ENCODE data around the gene RBM20.
"Not testable (repeated sequence)": the region's sequence is repeated elsewhere in the genome, so short reads cannot be mapped to it uniquely, and the experiment has no call there.

RBM20 gene

DNA sequence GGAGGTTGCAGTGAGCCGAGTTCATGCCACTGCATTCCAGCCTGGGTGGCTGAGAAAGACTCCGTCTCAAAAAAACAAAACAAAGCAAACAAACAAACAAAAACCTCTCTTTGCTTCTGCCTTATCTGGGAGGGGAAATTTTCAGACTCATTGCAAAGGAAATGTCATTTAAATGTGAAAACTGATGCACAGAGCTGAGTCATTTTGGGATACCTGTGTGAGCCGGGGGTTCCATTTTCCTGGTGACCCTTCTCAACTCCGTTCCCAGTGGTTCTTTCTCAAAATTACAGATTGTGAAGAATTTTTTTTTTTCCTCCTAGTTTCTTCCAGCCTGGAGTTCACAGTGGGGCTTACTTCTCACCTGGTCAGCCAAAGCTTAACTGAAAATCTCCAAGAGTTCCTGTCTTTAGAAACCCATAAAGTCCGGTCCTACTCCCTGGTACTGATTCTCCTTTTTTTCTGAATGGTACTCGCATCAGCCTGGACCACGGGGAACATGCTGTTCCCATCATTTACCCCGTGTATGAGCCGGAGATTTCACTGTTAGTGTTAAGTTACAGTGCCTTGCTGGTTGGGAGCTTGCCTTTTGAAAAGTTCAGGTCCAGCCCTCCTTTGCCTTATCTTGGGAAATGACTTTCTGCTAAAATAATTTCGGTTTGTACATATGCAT is 56.9 kb downstream of the RBM20 start:
- H3K27ac ChIP-seq (ENCODE audit: insufficient read depth in 1 of 2, low read depth in 1 of 2, low read length in 2 of 2, poor library complexity in 1 of 2, severe bottlenecking in 2 of 2): no peak overlapping the region
- no peaks in the 10 kb centered on the region for H3K9me3 ChIP-seq (ENCODE audit: control extremely low read depth in 1 of 5, control insufficient read depth in 4 of 5, insufficient read depth in 2 of 5, low read depth in 1 of 5, low read length in 4 of 5)
- CTCF ChIA-PET: interaction anchor here (1.5 kb wide), 1 partner anchor 10 kb away, joined by 4 read pairs; no protein-coding TSS in a partner anchor
- H3K36me3 ChIP-seq (ENCODE audit: control insufficient read depth in 4 of 4, insufficient read depth in 4 of 4, low read length in 3 of 4): no peaks in the 10 kb centered on the region
- H3K27me3 ChIP-seq (replicated peaks in 2 of 5; ENCODE audit: control insufficient read depth in 4 of 5, insufficient read depth in 5 of 5, low read length in 4 of 5): peaks cover 0 to 4% (median 0%) of the 10 kb centered on the region in 5 experiments
- no peak overlapping the region for H3K4me3 ChIP-seq (ENCODE audit: control insufficient read depth in 1 of 7, extremely low read depth in 1 of 7, insufficient read depth in 4 of 7, low read depth in 2 of 7, low read length in 6 of 7)
- 93% methylated on average over 8 of the region's 10 CpGs for WGBS (ENCODE audit: insufficient coverage)
- no peak for DNase-seq
- POLR2A ChIA-PET: interaction anchor here (0.6 kb wide), 1 partner anchor 135 kb away, joined by 3 read pairs; no protein-coding TSS in a partner anchor
- no peaks in the 10 kb centered on the region for H3K4me1 ChIP-seq (ENCODE audit: control extremely low read depth in 1 of 4, control insufficient read depth in 4 of 4, insufficient read depth in 4 of 4, low read length in 3 of 4)

- H3K27ac ChIP-seq (ENCODE audit: insufficient read depth in 1 of 2, low read depth in 1 of 2, low read length in 2 of 2, poor library complexity in 1 of 2, severe bottlenecking in 2 of 2): no peak overlapping the region
- peaks cover 0 to 4% (median 0%) of the 10 kb centered on the region in 5 experiments for H3K27me3 ChIP-seq (replicated peaks in 2 of 5; ENCODE audit: control insufficient read depth in 4 of 5, insufficient read depth in 5 of 5, low read length in 4 of 5)
- no peak overlapping the region for H3K4me3 ChIP-seq (ENCODE audit: control insufficient read depth in 1 of 7, extremely low read depth in 1 of 7, insufficient read depth in 4 of 7, low read depth in 2 of 7, low read length in 6 of 7)
- POLR2A ChIA-PET: interaction anchor here (0.6 kb wide), 1 partner anchor 134 kb away, joined by 3 read pairs; no protein-coding TSS in a partner anchor
- no peaks in the 10 kb centered on the region for H3K4me1 ChIP-seq (ENCODE audit: control extremely low read depth in 1 of 4, control insufficient read depth in 4 of 4, insufficient read depth in 4 of 4, low read length in 3 of 4)
- no peaks in the 10 kb centered on the region for H3K36me3 ChIP-seq (ENCODE audit: control insufficient read depth in 4 of 4, insufficient read depth in 4 of 4, low read length in 3 of 4)
- DNase-seq: no peak
- no peaks in the 10 kb centered on the region for H3K9me3 ChIP-seq (ENCODE audit: control extremely low read depth in 1 of 5, control insufficient read depth in 4 of 5, insufficient read depth in 2 of 5, low read depth in 1 of 5, low read length in 4 of 5)
- 40% methylated on average over 2 of the region's 3 CpGs for WGBS (ENCODE audit: insufficient coverage)
- CTCF ChIA-PET: interaction anchor here (1.5 kb wide), 1 partner anchor 10 kb away, joined by 4 read pairs; no protein-coding TSS in a partner anchor
Measured at GRCh38 chr10:110701617-110701971, 57.5 kb downstream of the RBM20 start.

- no peak overlapping the region for H3K4me3 ChIP-seq (ENCODE audit: control insufficient read depth in 1 of 7, extremely low read depth in 1 of 7, insufficient read depth in 4 of 7, low read depth in 2 of 7, low read length in 6 of 7)
- ChIA-PET CTCF (no interaction called here), POLR2A (no interaction called here)
- H3K4me1 ChIP-seq (ENCODE audit: control extremely low read depth in 1 of 4, control insufficient read depth in 4 of 4, insufficient read depth in 4 of 4, low read length in 3 of 4): no peaks in the 10 kb centered on the region
- H3K27me3 ChIP-seq (replicated peaks in 2 of 5; ENCODE audit: control insufficient read depth in 4 of 5, insufficient read depth in 5 of 5, low read length in 4 of 5): no peaks in the 10 kb centered on the region
- no peaks in the 10 kb centered on the region for H3K9me3 ChIP-seq (ENCODE audit: control extremely low read depth in 1 of 5, control insufficient read depth in 4 of 5, insufficient read depth in 2 of 5, low read depth in 1 of 5, low read length in 4 of 5)
- H3K36me3 ChIP-seq (ENCODE audit: control insufficient read depth in 4 of 4, insufficient read depth in 4 of 4, low read length in 3 of 4): no peaks in the 10 kb centered on the region
- H3K27ac ChIP-seq (ENCODE audit: insufficient read depth in 1 of 2, low read depth in 1 of 2, low read length in 2 of 2, poor library complexity in 1 of 2, severe bottlenecking in 2 of 2): no peak overlapping the region
- no peak for DNase-seq
Measured at GRCh38 chr10:110704070-110704469, 59.9 kb downstream of the RBM20 start.

DNA sequence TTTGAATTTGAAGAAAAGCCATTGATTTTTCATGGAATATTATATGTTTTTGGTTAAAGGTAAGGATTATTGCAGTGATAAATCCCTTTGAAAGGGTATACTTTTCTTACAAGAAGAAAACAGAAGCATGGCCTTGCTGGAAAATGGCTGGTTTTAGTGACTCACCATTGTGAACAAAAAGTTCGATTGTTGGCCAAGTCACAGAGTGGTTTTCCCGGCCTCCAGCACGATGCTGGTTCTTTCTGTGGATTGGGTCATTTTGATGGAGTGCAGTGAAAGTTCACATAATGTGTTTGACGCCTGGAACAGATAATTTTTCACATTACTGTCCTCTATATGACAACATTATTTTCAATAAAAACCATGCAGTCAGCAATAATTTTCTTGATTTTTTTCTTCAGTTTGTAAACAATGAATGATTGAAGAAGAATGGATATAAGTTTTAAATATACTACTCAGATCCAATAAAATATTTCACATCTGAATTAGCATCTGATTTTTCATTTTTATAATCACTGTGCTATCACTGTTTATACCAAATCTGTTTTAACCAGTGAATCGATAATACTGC is 60.9 kb downstream of the RBM20 start:
- POLR2A ChIA-PET: no interaction called here
- Histone ChIP-seq H3K9me3 (ENCODE audit: control extremely low read depth in 1 of 5, control insufficient read depth in 4 of 5, insufficient read depth in 2 of 5, low read depth in 1 of 5, low read length in 4 of 5) (no peaks in the 10 kb centered on the region), H3K4me3 (ENCODE audit: control insufficient read depth in 1 of 7, extremely low read depth in 1 of 7, insufficient read depth in 4 of 7, low read depth in 2 of 7, low read length in 6 of 7) (no peak overlapping the region), H3K4me1 (ENCODE audit: control extremely low read depth in 1 of 4, control insufficient read depth in 4 of 4, insufficient read depth in 4 of 4, low read length in 3 of 4) (no peaks in the 10 kb centered on the region), H3K36me3 (ENCODE audit: control insufficient read depth in 4 of 4, insufficient read depth in 4 of 4, low read length in 3 of 4) (no peaks in the 10 kb centered on the region), H3K27me3 (replicated peaks in 2 of 5; ENCODE audit: control insufficient read depth in 4 of 5, insufficient read depth in 5 of 5, low read length in 4 of 5) (no peaks in the 10 kb centered on the region), H3K27ac (ENCODE audit: insufficient read depth in 1 of 2, low read depth in 1 of 2, low read length in 2 of 2, poor library complexity in 1 of 2, severe bottlenecking in 2 of 2) (no peak overlapping the region)
- DNase-seq: no peak
- WGBS (ENCODE audit: insufficient coverage): 100% methylated on average over 1 of the region's 5 CpGs
- CTCF ChIA-PET: interaction anchor here (2.5 kb wide), 1 partner anchor 22 kb away, joined by 9 read pairs; no protein-coding TSS in a partner anchor

DNA sequence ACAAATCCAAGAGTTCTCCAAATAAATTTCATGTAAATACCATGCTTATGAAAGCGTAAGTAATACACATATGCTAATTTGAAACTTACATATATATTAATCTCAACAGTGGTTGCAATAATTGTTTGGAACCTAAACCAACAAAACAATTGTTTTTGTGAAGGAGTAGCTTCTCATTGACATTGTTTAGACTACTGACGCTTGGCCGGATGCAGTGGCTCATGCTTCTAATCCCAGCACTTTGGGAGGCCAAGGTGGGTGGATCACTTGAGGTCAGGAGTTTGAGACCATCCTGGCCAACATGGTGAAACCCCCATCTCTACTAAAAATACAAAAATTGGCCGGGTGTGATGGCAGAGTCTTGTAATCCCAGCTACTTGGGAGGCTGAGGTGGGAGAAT is 61.5 kb downstream of the RBM20 start:
- H3K9me3 ChIP-seq (ENCODE audit: control extremely low read depth in 1 of 5, control insufficient read depth in 4 of 5, insufficient read depth in 2 of 5, low read depth in 1 of 5, low read length in 4 of 5); H3K27me3 ChIP-seq (replicated peaks in 2 of 5; ENCODE audit: control insufficient read depth in 4 of 5, insufficient read depth in 5 of 5, low read length in 4 of 5); DNase-seq; H3K4me1 ChIP-seq (ENCODE audit: control extremely low read depth in 1 of 4, control insufficient read depth in 4 of 4, insufficient read depth in 4 of 4, low read length in 3 of 4); H3K36me3 ChIP-seq (ENCODE audit: control insufficient read depth in 4 of 4, insufficient read depth in 4 of 4, low read length in 3 of 4); H3K27ac ChIP-seq (ENCODE audit: insufficient read depth in 1 of 2, low read depth in 1 of 2, low read length in 2 of 2, poor library complexity in 1 of 2, severe bottlenecking in 2 of 2); POLR2A ChIA-PET; H3K4me3 ChIP-seq (ENCODE audit: control insufficient read depth in 1 of 7, extremely low read depth in 1 of 7, insufficient read depth in 4 of 7, low read depth in 2 of 7, low read length in 6 of 7): not testable (repeated sequence)
- CTCF ChIA-PET: interaction anchor here (2.5 to 3.1 kb wide), 2 partner anchors 22 to 33 kb away, joined by 9 to 11 read pairs; no protein-coding TSS in a partner anchor
- 100% methylated on average over 1 of the region's 4 CpGs for WGBS (ENCODE audit: insufficient coverage)

DNA sequence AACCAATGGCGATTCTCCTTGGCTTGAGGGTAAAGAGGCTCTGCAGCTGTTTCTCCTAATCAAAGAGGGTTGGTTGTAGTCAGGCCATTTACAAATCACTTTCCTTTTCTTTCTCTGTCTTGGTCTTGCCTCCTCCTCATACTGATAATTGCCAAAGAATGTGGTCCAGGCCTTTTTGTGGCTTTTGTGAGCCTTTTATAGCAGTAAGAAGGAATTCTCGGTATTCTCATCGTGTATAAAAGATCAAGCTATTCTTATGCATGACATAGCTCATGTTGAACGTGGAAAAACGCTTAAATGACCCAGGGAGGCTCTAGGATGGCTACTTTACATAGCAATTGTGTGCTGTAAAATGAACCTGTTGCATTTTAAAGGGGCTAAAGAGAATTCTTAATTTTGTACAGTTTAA is 62.6 kb downstream of the RBM20 start:
- DNase-seq: no peak
- no peaks in the 10 kb centered on the region for H3K9me3 ChIP-seq (ENCODE audit: control extremely low read depth in 1 of 5, control insufficient read depth in 4 of 5, insufficient read depth in 2 of 5, low read depth in 1 of 5, low read length in 4 of 5)
- no peaks in the 10 kb centered on the region for H3K36me3 ChIP-seq (ENCODE audit: control insufficient read depth in 4 of 4, insufficient read depth in 4 of 4, low read length in 3 of 4)
- no peaks in the 10 kb centered on the region for H3K4me1 ChIP-seq (ENCODE audit: control extremely low read depth in 1 of 4, control insufficient read depth in 4 of 4, insufficient read depth in 4 of 4, low read length in 3 of 4)
- ChIA-PET POLR2A (no interaction called here), CTCF (interaction anchor here (0.8 to 3.1 kb wide), 8 partner anchors 16 to 84 kb away, joined by 3 to 11 read pairs (median 3); no protein-coding TSS in a partner anchor)
- WGBS (ENCODE audit: insufficient coverage): 95% methylated on average over 5 of the region's 5 CpGs
- no peak overlapping the region for H3K4me3 ChIP-seq (ENCODE audit: control insufficient read depth in 1 of 7, extremely low read depth in 1 of 7, insufficient read depth in 4 of 7, low read depth in 2 of 7, low read length in 6 of 7)
- H3K27me3 ChIP-seq (replicated peaks in 2 of 5; ENCODE audit: control insufficient read depth in 4 of 5, insufficient read depth in 5 of 5, low read length in 4 of 5): no peaks in the 10 kb centered on the region
- no peak overlapping the region for H3K27ac ChIP-seq (ENCODE audit: insufficient read depth in 1 of 2, low read depth in 1 of 2, low read length in 2 of 2, poor library complexity in 1 of 2, severe bottlenecking in 2 of 2)

- DNase-seq: no peak
- Histone ChIP-seq H3K9me3 (ENCODE audit: control extremely low read depth in 1 of 5, control insufficient read depth in 4 of 5, insufficient read depth in 2 of 5, low read depth in 1 of 5, low read length in 4 of 5) (no peaks in the 10 kb centered on the region), H3K36me3 (ENCODE audit: control insufficient read depth in 4 of 4, insufficient read depth in 4 of 4, low read length in 3 of 4) (no peaks in the 10 kb centered on the region), H3K4me1 (ENCODE audit: control extremely low read depth in 1 of 4, control insufficient read depth in 4 of 4, insufficient read depth in 4 of 4, low read length in 3 of 4) (no peaks in the 10 kb centered on the region), H3K4me3 (ENCODE audit: control insufficient read depth in 1 of 7, extremely low read depth in 1 of 7, insufficient read depth in 4 of 7, low read depth in 2 of 7, low read length in 6 of 7) (no peak overlapping the region), H3K27ac (ENCODE audit: insufficient read depth in 1 of 2, low read depth in 1 of 2, low read length in 2 of 2, poor library complexity in 1 of 2, severe bottlenecking in 2 of 2) (no peak overlapping the region), H3K27me3 (replicated peaks in 2 of 5; ENCODE audit: control insufficient read depth in 4 of 5, insufficient read depth in 5 of 5, low read length in 4 of 5) (no peaks in the 10 kb centered on the region)
- ChIA-PET POLR2A (no interaction called here), CTCF (interaction anchor here (1.2 to 2.1 kb wide), 2 partner anchors 23 to 28 kb away, joined by 4 to 5 read pairs; no protein-coding TSS in a partner anchor)
- WGBS (ENCODE audit: insufficient coverage): 92% methylated on average over 6 of the region's 8 CpGs
Measured at GRCh38 chr10:110708776-110709443, 64.8 kb downstream of the RBM20 start.
